Heart left ventricle (tissue), 16 donors: Measurements from ENCODE around the gene ADAMTS5. TPM values are rescaled to one million over a fixed set of nuclear protein-coding genes. Genes with fewer than 3 reads are reported as not detected.

Source experiments
- ATAC-seq, 4 donors: fragments of 200-7000 bp; cut with Tn5 transposase; one replicate each; pipeline ENCODE4 v1.9.1; 2020 to 2022; ENCODE audit warnings: moderate library complexity in 4 of 4, mild to moderate bottlenecking in 3 of 4, moderate number of reproducible peaks in 1 of 4
- DNase-seq, 5 donors: peaks; one replicate each; pipeline ENCODE4 v3.0.0-alpha.2; 2020
- H3K27ac ChIP-seq, 12 donors: fragments of 200-600 bp; sonication (generic) in 4 of 12; one replicate each; pipeline versions ENCODE4 v1.5.0 to v1.8.0; 2016 to 2022; ENCODE audit warnings: mild to moderate bottlenecking in 2 of 12
- H3K27me3 ChIP-seq, 9 donors: fragments of 200-600 bp; sonication (generic) in 2 of 9; one replicate each; pipeline versions ENCODE4 v1.5.1 to v1.8.0; 2016 to 2022; ENCODE audit warnings: mild to moderate bottlenecking in 3 of 9
- H3K36me3 ChIP-seq, 9 donors: fragments of 200-600 bp; sonication (generic) in 2 of 9; one replicate each; pipeline versions ENCODE4 v1.5.0 to v1.8.0; 2018 to 2022; ENCODE audit warnings: mild to moderate bottlenecking in 2 of 9
- H3K4me1 ChIP-seq, 12 donors: fragments of 200-600 bp; sonication (generic) in 4 of 12; one replicate each; pipeline versions ENCODE4 v1.5.0 to v1.8.0; 2016 to 2022; ENCODE audit warnings: mild to moderate bottlenecking in 3 of 12
- H3K4me3 ChIP-seq, 12 donors: fragments of 200-600 bp; sonication (generic) in 4 of 12; one replicate each; pipeline versions ENCODE4 v1.5.0 to v1.8.0; 2017 to 2022; ENCODE audit warnings: mild to moderate bottlenecking in 9 of 12, moderate library complexity in 4 of 12
- H3K9me3 ChIP-seq, 12 donors: fragments of 200-600 bp; sonication (generic) in 4 of 12; one replicate each; pipeline versions ENCODE4 v1.5.0 to v1.8.0; 2016 to 2022; ENCODE audit warnings: mild to moderate bottlenecking in 1 of 12
- CTCF ChIP-seq, 12 donors: fragments of 200-600 bp; sonication (generic) in 4 of 12; IDR thresholded peaks; one replicate each; pipeline versions ENCODE4 v1.5.0 to v1.8.0; 2018 to 2022; ENCODE audit warnings: antibody characterized with exemption in 12 of 12, mild to moderate bottlenecking in 5 of 12
- POLR2A ChIP-seq, 2 donors: fragments of 450-650 bp; IDR thresholded peaks; one replicate each; pipeline ENCODE4 v1.6.1; 2017; ENCODE audit warnings: antibody characterized with exemption in 2 of 2, mild to moderate bottlenecking in 2 of 2, moderate library complexity in 2 of 2
- WGBS, 4 donors: extraction: QIAGEN DNeasy Blood & Tissue Kit in 2 of 4; methylation state at CpG; one replicate each; pipeline versions ENCODE4 v1.1.5 to v1.1.7; 2013 to 2018; 5-methylcytosine and 5-hydroxymethylcytosine counted together
- intact Hi-C, 10 donors: fragments of 100-400 bp; cut with DNase I; formaldehyde crosslinking; loops; one replicate each; pipeline versions ENCODE4 v1.11.1 to v1.14.2; 2022
- polyA plus RNA-seq, 2 donors: library from polyadenylated mRNA; stranded (reverse); fragments of 200-250 nt; gene quantifications; one replicate each; pipeline ENCODE4 v1.2.3, GENCODE V29; 2013
- total RNA-seq, 9 donors: library from RNA; depleted of rRNA in 2 of 9; stranded (reverse); fragments of >200 nt in 2 of 9; fragmentation: NEBNext Ultra II Directional in 3 of 9; extraction: Animal tissue kit (Norgen Biotek cat#: 25700) in 3 of 9; gene quantifications; one replicate each; pipeline versions ENCODE4 v1.1.0 to v1.2.4, GENCODE V29; 2016 to 2023
- donor health status: ischemic (EF 13 %, LVEDD 7.1; RV severe dilation, severe dysfunction).
- donor health status: healthy with polysubstance abuse.
- donor health status: DM: no; HTN: yes; CAD: no.
- donor health status: DM: no; HTN: no; CAD: no.
- donor health status: ischemic (EF 25% LVEDD 6.9; RV normal size, moderate dysfunction).
- donor health status: ischemic (EF 25% LVEDD 5.7; RV mildly dilated, moderate dysfunction).
- donor health status: healthy.
- donor health status: DM: yes; HTN: yes; CAD: no.
- donor health status: ischemic (EF 35%, LVEDD 5.7; RV mildly dilated, moderate dysfunction).
- donor health status: nonischemic (EF 11% LVEDD 7.7; RV severe dilation, severe dysfunction).
- donor health status: DM: yes; HTN: yes; CAD: no.
- donor health status: PGD.
- donor health status: ischemic (EF 29% LVEDD 5.4; RV normal size, mild dysfunction).
- donor health status: nonischemic (EF 23%, LVEDD 6.1; RV moderate dilation, normal function).

The ADAMTS5 gene
- total and polyA plus RNA-seq, 11 donors = 0.98 to 22.7 (median 3.1) TPM

GRCh38 chr21:26956813-26957212, 10.1 kb downstream of the ADAMTS5 start:
- peaks cover 0 to 31% (median 4%) of the 10 kb centered on the region in 12 donors for H3K4me1 ChIP-seq
- no peak for TF ChIP-seq POLR2A (IDR thresholded peaks at IDR 0.05)
- TF ChIP-seq CTCF (IDR thresholded peaks at IDR 0.05) = no peak
- intact Hi-C loops = no loop called here
- H3K27me3 ChIP-seq = peaks cover 0 to 4% (median 0%) of the 10 kb centered on the region in 9 donors
- no peak overlapping the region for H3K27ac ChIP-seq
- H3K4me3 ChIP-seq = no peak overlapping the region
- no peak for DNase-seq
- no peak for ATAC-seq
- WGBS, 4 donors = 73 to 80% (median 77%) methylated on average over 3 of the region's 3 CpGs
- no peaks in the 10 kb centered on the region for H3K9me3 ChIP-seq
- peaks cover 0 to 9% (median 0%) of the 10 kb centered on the region in 9 donors for H3K36me3 ChIP-seq

- DNase-seq (no peak), ATAC-seq (no peak)
- intact Hi-C loops = no loop called here
- Histone ChIP-seq H3K4me3 (no peak overlapping the region), H3K4me1 (peaks cover 0 to 28% (median 4%) of the 10 kb centered on the region in 12 donors), H3K27me3 (peaks cover 0 to 2% (median 0%) of the 10 kb centered on the region in 9 donors), H3K27ac (peak overlapping the region in 1 of 12 donors; percentile 13), H3K36me3 (peaks cover 0 to 9% (median 0%) of the 10 kb centered on the region in 9 donors), H3K9me3 (no peaks in the 10 kb centered on the region)
- TF ChIP-seq POLR2A (IDR thresholded peaks at IDR 0.05) = no peak
- TF ChIP-seq CTCF (IDR thresholded peaks at IDR 0.05) = no peak
These were observed 10.7 kb downstream of the ADAMTS5 start for GRCh38 chr21:26956216-26956615.

- Histone ChIP-seq H3K36me3 (peaks cover 0 to 10% (median 0%) of the 10 kb centered on the region in 9 donors), H3K27me3 (no peaks in the 10 kb centered on the region), H3K27ac (peak overlapping the region in 1 of 12 donors; percentile 26), H3K4me3 (no peak overlapping the region), H3K4me1 (peaks cover 0 to 23% (median 4%) of the 10 kb centered on the region in 12 donors), H3K9me3 (no peaks in the 10 kb centered on the region)
- 84 to 93% (median 89%) methylated on average over 9 of the region's 9 CpGs for WGBS, 4 donors
- ATAC-seq = peak in 1 of 4 donors; percentile 46
- intact Hi-C loops = no loop called here
- no peak for DNase-seq
- TF ChIP-seq CTCF (IDR thresholded peaks at IDR 0.05) = no peak
- no peak for TF ChIP-seq POLR2A (IDR thresholded peaks at IDR 0.05)
These were observed 12.2 kb downstream of the ADAMTS5 start for GRCh38 chr21:26954662-26955121.

- ATAC-seq (no peak), DNase-seq (no peak)
- Histone ChIP-seq H3K36me3 (peaks cover 0 to 10% (median 0%) of the 10 kb centered on the region in 9 donors), H3K4me1 (peaks cover 0 to 11% (median 0%) of the 10 kb centered on the region in 12 donors), H3K9me3 (no peaks in the 10 kb centered on the region), H3K4me3 (no peak overlapping the region), H3K27ac (no peak overlapping the region), H3K27me3 (no peaks in the 10 kb centered on the region)
- WGBS, 4 donors = 71 to 77% (median 73%) methylated on average over 9 of the region's 9 CpGs
- intact Hi-C loops = no loop called here
- TF ChIP-seq POLR2A (IDR thresholded peaks at IDR 0.05) (no peak), CTCF (IDR thresholded peaks at IDR 0.05) (no peak)
These were observed 14.4 kb downstream of the ADAMTS5 start for GRCh38 chr21:26952374-26953066.
